B cell (primary cell): ENCODE measurements around the gene CDK6. TPM values are rescaled to one million over a fixed set of nuclear protein-coding genes. Genes with fewer than 3 reads are reported as not detected.

Experiments
- ATAC-seq: fragments of 200-7000 bp; cut with Tn5 transposase; one replicate; pipeline ENCODE4 v1.10.0; 2021; ENCODE audit warnings: low read depth, mild to moderate bottlenecking, moderate number of reproducible peaks, moderate library complexity
- CTCF ChIA-PET: fragments of 350-600 bp; sonication (Branson Sonifier 250); formaldehyde crosslinking; loops from one replicate; lab custom pipeline; 2021; ENCODE audit warnings: antibody characterized with exemption, inconsistent platforms; lab: Charles Lee
- POLR2A ChIA-PET: fragments of 350-600 bp; sonication (Branson Sonifier 250); formaldehyde crosslinking; loops from one replicate; lab custom pipeline; 2021; ENCODE audit warnings: antibody characterized with exemption; lab: Charles Lee
- DNase-seq: peaks from one replicate; pipeline ENCODE4 v3.0.0; 2013
- H2AFZ ChIP-seq: 2 replicates; pipeline ENCODE4 v1.6.1; 2012; ENCODE audit warnings: mild to moderate bottlenecking, low read depth, low read length; ENCODE audit not compliant: insufficient read depth, poor library complexity, severe bottlenecking
- H3K27ac ChIP-seq, 2 donors: 1 replicate in 1 of 2; 2 replicates in 1 of 2; pipeline ENCODE4 v1.5.1; 2012 to 2013; ENCODE audit warnings: low read length in 2 of 2, mild to moderate bottlenecking in 2 of 2, moderate library complexity in 1 of 2
- H3K27me3 ChIP-seq, 4 experiments: fragments of 200-600 bp in 1 of 4; sonication (generic) in 1 of 4; replicated peaks in 1 of 4; 1 replicate in 2 of 4; 2 replicates in 2 of 4; pipeline versions ENCODE4 v1.6.1 to v1.7.0; 2013 to 2016; ENCODE audit warnings: low read length in 3 of 4, mild to moderate bottlenecking in 2 of 4, mixed read lengths in 1 of 4, moderate library complexity in 1 of 4; ENCODE audit not compliant: insufficient read depth in 4 of 4, control insufficient read depth in 3 of 4; ENCODE audit errors: control extremely low read depth in 1 of 4
- H3K36me3 ChIP-seq, 2 experiments: replicated peaks in 1 of 2; 1 replicate in 1 of 2; 2 replicates in 1 of 2; pipeline versions ENCODE4 v1.6.1 to v1.7.1; 2013; ENCODE audit warnings: low read length in 1 of 2; ENCODE audit not compliant: insufficient read depth in 2 of 2, control insufficient read depth in 1 of 2; ENCODE audit errors: control extremely low read depth in 1 of 2, extremely low read depth in 1 of 2
- H3K4me1 ChIP-seq, 2 donors: fragments of 200-600 bp in 1 of 2; sonication (generic) in 1 of 2; 1 replicate in 1 of 2; 2 replicates in 1 of 2; pipeline versions ENCODE4 v1.5.1 to v1.6.1; 2013 to 2017; ENCODE audit warnings: low read length in 2 of 2; ENCODE audit not compliant: control insufficient read depth in 2 of 2, insufficient read depth in 2 of 2
- H3K4me2 ChIP-seq: replicated peaks from 2 replicates; pipeline ENCODE3; 2012; ENCODE audit warnings: mild to moderate bottlenecking, low read depth, low read length; ENCODE audit not compliant: poor library complexity, severe bottlenecking
- H3K4me3 ChIP-seq, 5 experiments: fragments of 200-600 bp in 1 of 5; sonication (generic) in 1 of 5; 1 replicate in 3 of 5; 2 replicates in 2 of 5; pipeline versions ENCODE4 v1.5.1 to v1.7.0; 2011 to 2016; ENCODE audit warnings: low read length in 4 of 5, mild to moderate bottlenecking in 4 of 5, low read depth in 2 of 5, control low read depth in 1 of 5, moderate library complexity in 1 of 5; ENCODE audit not compliant: insufficient read depth in 1 of 5; ENCODE audit errors: control extremely low read depth in 1 of 5, extremely low read depth in 1 of 5
- H3K79me2 ChIP-seq: fragments of 200-600 bp; sonication (generic); one replicate; pipeline ENCODE4 v1.6.0; 2016; ENCODE audit warnings: low read length; ENCODE audit not compliant: control insufficient read depth, insufficient read depth
- H3K9ac ChIP-seq: fragments of 200-600 bp; sonication (generic); 2 replicates; pipeline ENCODE4 v1.6.1; 2017; ENCODE audit warnings: mild to moderate bottlenecking, low read length, moderate library complexity
- H3K9me3 ChIP-seq, 3 donors: one replicate each; pipeline versions ENCODE4 v1.6.1 to v1.7.1; 2013; ENCODE audit warnings: low read length in 2 of 3; ENCODE audit not compliant: control insufficient read depth in 2 of 3, insufficient read depth in 1 of 3; ENCODE audit errors: control extremely low read depth in 1 of 3
- H4K20me1 ChIP-seq: 2 replicates; pipeline ENCODE4 v1.6.0; 2012; ENCODE audit warnings: mild to moderate bottlenecking, low read length; ENCODE audit not compliant: insufficient read depth, control insufficient read depth, poor library complexity, severe bottlenecking
- H3K27ac Mint-ChIP-seq: one replicate; pipeline ENCODE4 v1.8.0; 2021; ENCODE audit warnings: mixed read lengths
- H3K27me3 Mint-ChIP-seq: one replicate; pipeline ENCODE4 v1.8.0; 2021; ENCODE audit warnings: mixed read lengths
- H3K4me1 Mint-ChIP-seq: one replicate; pipeline ENCODE4 v1.8.0; 2021; ENCODE audit warnings: mixed read lengths
- H3K4me3 Mint-ChIP-seq: one replicate; pipeline ENCODE4 v1.8.0; 2021; ENCODE audit warnings: mixed read lengths
- H3K9me3 Mint-ChIP-seq: one replicate; pipeline ENCODE4 v1.8.0; 2022; ENCODE audit warnings: mixed read lengths; ENCODE audit not compliant: insufficient read depth
- EZH2 ChIP-seq: IDR thresholded peaks from 2 replicates; pipeline ENCODE4 v1.6.1; 2012; ENCODE audit warnings: borderline replicate concordance, low read depth, mild to moderate bottlenecking, moderate library complexity, low read length; ENCODE audit not compliant: insufficient read depth, poor library complexity, severe bottlenecking
- WGBS: methylation state at CpG from one replicate; pipeline ENCODE4 v1.1.5; 2013; ENCODE audit warnings: missing lambda C conversion rate; ENCODE audit not compliant: insufficient coverage; 5-methylcytosine and 5-hydroxymethylcytosine counted together
- intact Hi-C: fragments of 100-400 bp; cut with micrococcal nuclease; formaldehyde crosslinking; loops from one replicate; pipeline ENCODE4 v1.10.0; 2022
- polyA plus RNA-seq: library from polyadenylated mRNA; depleted of rRNA; stranded (reverse); fragments of >200 nt; gene quantifications from 2 replicates; pipeline ENCODE4 v1.2.3, GENCODE V29; 2012
- total RNA-seq, 2 donors: library from RNA; stranded (reverse); fragments of 120-200 nt in 1 of 2; gene quantifications; 1 replicate in 1 of 2; 2 replicates in 1 of 2; pipeline versions ENCODE4 v1.2.3 to v1.2.4, GENCODE V29; 2013 to 2022
- TF ChIP-seq, protein P1 (sequence below): fragments of 200-600 bp; IDR thresholded peaks from one replicate; pipeline ENCODE4 v1.8.0; 2022; ENCODE audit warnings: antibody characterized with exemption, mild to moderate bottlenecking

The CDK6 gene
- total and polyA plus RNA-seq, 2 donors (not counting 1 experiment from before 2014, with no cell fraction given): 3.0 to 14.6 TPM

DNA sequence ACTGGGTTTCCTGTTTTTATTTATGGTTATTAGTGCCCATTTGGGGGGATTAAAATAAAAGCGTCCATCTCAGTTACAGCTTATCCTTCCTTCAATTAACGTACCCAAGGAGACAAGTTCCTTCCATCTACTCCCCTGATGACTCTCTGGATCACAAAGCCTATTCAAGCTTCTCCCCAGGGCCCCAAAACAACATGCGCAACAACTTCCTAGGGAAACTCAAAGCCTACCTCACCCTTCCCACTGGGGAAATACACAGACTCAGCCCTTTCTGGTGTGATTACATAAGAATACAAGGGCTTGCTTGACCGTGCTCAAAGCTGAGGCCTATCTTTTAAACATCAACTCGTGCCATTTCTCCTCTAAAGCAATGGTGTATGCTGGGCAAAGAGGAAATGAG lies 112.4 kb downstream of the CDK6 start:
- no peak overlapping the region for H3K4me3 ChIP-seq
- Mint-ChIP-seq H3K9me3 (no peaks in the 10 kb centered on the region), H3K4me3 (no peak overlapping the region), H3K4me1 (peaks cover 10% of the 10 kb centered on the region), H3K27me3 (no peaks in the 10 kb centered on the region), H3K27ac (no peak overlapping the region)
- H3K27ac ChIP-seq: no peak overlapping the region
- no peak overlapping the region for H3K9ac ChIP-seq
- intact Hi-C loops: no loop called here
- 50% methylated on average over 1 of the region's 5 CpGs for WGBS
- DNase-seq (no peak), ATAC-seq (no peak)
- H3K4me2 ChIP-seq: no peak overlapping the region
- no peaks in the 10 kb centered on the region for H4K20me1 ChIP-seq
- CTCF ChIA-PET: interaction anchor here (0.6 kb wide), 1 partner anchor 47 kb away, joined by 3 read pairs; no protein-coding TSS in a partner anchor
- H2AFZ ChIP-seq: no peak overlapping the region
- TF ChIP-seq, protein P1, sequence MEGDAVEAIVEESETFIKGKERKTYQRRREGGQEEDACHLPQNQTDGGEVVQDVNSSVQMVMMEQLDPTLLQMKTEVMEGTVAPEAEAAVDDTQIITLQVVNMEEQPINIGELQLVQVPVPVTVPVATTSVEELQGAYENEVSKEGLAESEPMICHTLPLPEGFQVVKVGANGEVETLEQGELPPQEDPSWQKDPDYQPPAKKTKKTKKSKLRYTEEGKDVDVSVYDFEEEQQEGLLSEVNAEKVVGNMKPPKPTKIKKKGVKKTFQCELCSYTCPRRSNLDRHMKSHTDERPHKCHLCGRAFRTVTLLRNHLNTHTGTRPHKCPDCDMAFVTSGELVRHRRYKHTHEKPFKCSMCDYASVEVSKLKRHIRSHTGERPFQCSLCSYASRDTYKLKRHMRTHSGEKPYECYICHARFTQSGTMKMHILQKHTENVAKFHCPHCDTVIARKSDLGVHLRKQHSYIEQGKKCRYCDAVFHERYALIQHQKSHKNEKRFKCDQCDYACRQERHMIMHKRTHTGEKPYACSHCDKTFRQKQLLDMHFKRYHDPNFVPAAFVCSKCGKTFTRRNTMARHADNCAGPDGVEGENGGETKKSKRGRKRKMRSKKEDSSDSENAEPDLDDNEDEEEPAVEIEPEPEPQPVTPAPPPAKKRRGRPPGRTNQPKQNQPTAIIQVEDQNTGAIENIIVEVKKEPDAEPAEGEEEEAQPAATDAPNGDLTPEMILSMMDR: no peak
- no peak for TF ChIP-seq EZH2
- peaks cover 4 to 6% of the 10 kb centered on the region in 2 experiments for H3K36me3 ChIP-seq
- no peaks in the 10 kb centered on the region for H3K27me3 ChIP-seq
- no peaks in the 10 kb centered on the region for H3K79me2 ChIP-seq
- POLR2A ChIA-PET: no interaction called here
- H3K9me3 ChIP-seq: no peaks in the 10 kb centered on the region
- H3K4me1 ChIP-seq: peaks cover 0 to 1% of the 10 kb centered on the region in 2 donors

DNA sequence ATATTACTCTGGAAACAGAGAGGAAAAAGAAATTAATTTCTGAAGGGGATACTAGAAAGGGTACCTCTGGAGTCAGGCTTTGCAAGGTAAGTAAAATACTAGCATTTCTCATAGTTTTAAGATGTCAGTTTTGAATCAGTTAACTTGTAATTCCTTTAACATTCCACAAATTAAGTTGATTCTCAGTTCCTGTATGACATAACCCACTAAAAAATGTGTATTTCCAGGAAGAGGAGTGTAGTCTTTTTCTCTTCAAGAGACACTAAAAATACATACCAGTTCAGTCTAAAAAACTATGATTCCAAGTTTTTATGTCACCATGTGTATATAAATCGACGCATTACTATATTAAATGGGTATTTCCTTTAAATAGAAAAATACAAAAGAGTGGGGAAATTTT lies 113.2 kb downstream of the CDK6 start:
- Histone ChIP-seq H3K79me2 (no peaks in the 10 kb centered on the region), H3K4me3 (no peak overlapping the region), H3K27me3 (no peaks in the 10 kb centered on the region), H3K27ac (no peak overlapping the region), H3K4me1 (peaks cover 7 to 8% of the 10 kb centered on the region in 2 donors), H3K9me3 (no peaks in the 10 kb centered on the region), H3K36me3 (peaks cover 4 to 6% of the 10 kb centered on the region in 2 experiments), H2AFZ (no peak overlapping the region), H3K9ac (no peak overlapping the region), H4K20me1 (no peaks in the 10 kb centered on the region), H3K4me2 (no peak overlapping the region)
- WGBS: no CpG with 5 or more reads among the region's 2 CpGs
- POLR2A ChIA-PET: no interaction called here
- ATAC-seq (no peak), DNase-seq (no peak)
- CTCF ChIA-PET: interaction anchor here (0.6 to 1.1 kb wide), 2 partner anchors 9 to 47 kb away, joined by 3 read pairs; no protein-coding TSS in a partner anchor
- Mint-ChIP-seq H3K4me1 (peaks cover 18% of the 10 kb centered on the region), H3K9me3 (no peaks in the 10 kb centered on the region), H3K27me3 (no peaks in the 10 kb centered on the region), H3K4me3 (no peak overlapping the region), H3K27ac (no peak overlapping the region)
- intact Hi-C loops: no loop called here
- no peak for TF ChIP-seq EZH2
- TF ChIP-seq, protein P1: no peak
